ENCODE results near the gene PPM1D.

PPM1D gene

DNA sequence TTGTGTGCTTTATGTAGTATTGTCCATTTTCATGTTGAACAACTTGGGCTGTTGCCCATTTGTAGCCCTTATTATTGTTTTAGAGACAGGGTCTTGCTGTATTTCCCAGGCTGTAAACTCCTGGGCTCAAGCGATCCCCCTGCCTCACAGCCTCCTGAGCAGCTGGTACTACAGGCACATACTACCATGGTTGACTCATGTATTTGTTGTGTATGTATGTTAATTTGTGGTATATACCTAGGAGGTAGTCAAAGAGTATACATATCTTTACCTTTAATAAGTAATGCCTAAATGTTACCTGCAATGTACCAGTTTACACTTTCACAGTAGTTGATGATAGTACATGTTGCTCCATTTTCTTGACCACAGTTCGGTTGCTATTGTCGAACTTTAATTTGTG is 18.1 kb downstream of the PPM1D start:
- no peaks in the 10 kb centered on the region for H3K9me3 ChIP-seq (ENCODE audit: control insufficient read depth, low read length)
- no peak overlapping the region for H3K4me3 ChIP-seq (ENCODE audit: insufficient read depth, low read depth, low read length)
- WGBS, 2 experiments, result 96% methylated on average over 3 of the region's 3 CpGs
- no peaks in the 10 kb centered on the region for H3K4me1 ChIP-seq (ENCODE audit: control insufficient read depth, insufficient read depth, low read length)
- H3K27me3 ChIP-seq (ENCODE audit: control insufficient read depth, insufficient read depth, low read length, poor library complexity, severe bottlenecking), result no peaks in the 10 kb centered on the region
- no peaks in the 10 kb centered on the region for H3K36me3 ChIP-seq (ENCODE audit: control insufficient read depth, insufficient read depth, low read length)
- H3K27ac ChIP-seq (ENCODE audit: insufficient read depth, low read depth, low read length, poor library complexity, severe bottlenecking), result no peak overlapping the region

DNA sequence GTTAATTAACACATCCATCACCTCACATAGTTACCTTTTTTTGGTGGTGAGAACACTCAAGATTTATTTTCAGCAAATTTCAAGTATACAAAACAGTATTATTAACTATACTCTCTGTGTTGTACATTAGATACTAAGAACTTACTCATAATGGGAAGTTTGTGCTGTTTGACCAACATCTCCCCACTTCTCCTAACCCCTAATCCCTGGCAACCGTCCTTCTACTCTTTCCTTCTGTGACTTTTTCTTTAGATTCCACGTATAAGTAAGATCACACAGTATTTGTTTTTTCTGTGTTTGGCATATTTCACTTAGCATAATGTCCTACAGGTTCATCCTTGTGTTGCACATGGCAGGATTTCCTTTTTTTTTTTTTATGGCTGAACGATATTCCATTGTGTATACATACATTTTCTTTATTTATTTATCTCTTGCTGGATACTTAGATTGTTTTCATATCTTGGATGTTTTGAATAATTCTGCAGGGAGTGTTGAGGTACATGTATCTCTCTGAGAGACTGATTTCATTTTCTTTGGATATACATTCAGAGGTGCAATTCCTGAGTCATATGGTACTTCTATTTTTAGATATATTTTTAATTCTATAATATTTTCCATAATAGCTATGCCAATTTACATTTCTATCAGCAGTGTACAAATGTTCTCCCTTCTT is 19.0 kb downstream of the PPM1D start:
- Histone ChIP-seq H3K27ac (ENCODE audit: insufficient read depth, low read depth, low read length, poor library complexity, severe bottlenecking) (no peak overlapping the region), H3K4me1 (ENCODE audit: control insufficient read depth, insufficient read depth, low read length) (no peaks in the 10 kb centered on the region), H3K36me3 (ENCODE audit: control insufficient read depth, insufficient read depth, low read length) (no peaks in the 10 kb centered on the region), H3K9me3 (ENCODE audit: control insufficient read depth, low read length) (no peaks in the 10 kb centered on the region), H3K4me3 (ENCODE audit: insufficient read depth, low read depth, low read length) (no peak overlapping the region), H3K27me3 (ENCODE audit: control insufficient read depth, insufficient read depth, low read length, poor library complexity, severe bottlenecking) (no peaks in the 10 kb centered on the region)
- 82 to 100% methylated on average over 2 of the region's 3 CpGs for WGBS, 2 experiments

DNA sequence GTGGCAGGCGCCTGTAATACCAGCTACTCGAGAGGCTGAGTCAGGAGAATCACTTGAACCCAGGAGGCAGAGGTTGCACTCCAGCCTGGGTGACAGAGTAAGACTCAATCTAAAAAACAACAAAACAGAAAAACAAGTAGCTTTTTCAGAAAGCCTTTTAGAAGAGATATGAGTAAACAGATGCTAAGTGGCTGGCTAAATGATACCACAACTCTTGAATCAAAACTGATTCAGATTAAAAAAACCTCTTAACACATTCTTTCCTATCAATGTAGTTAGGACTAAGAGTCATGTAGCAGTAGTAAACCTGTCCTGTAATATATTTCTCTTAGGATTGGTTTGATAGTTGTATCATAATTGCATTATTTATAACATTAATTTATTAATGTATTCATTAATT is 23.0 kb downstream of the PPM1D start:
- Histone ChIP-seq H3K4me1 (ENCODE audit: control insufficient read depth, insufficient read depth, low read length) (no peaks in the 10 kb centered on the region), H3K9me3 (ENCODE audit: control insufficient read depth, low read length) (no peaks in the 10 kb centered on the region), H3K27ac (ENCODE audit: insufficient read depth, low read depth, low read length, poor library complexity, severe bottlenecking) (no peak overlapping the region), H3K4me3 (ENCODE audit: insufficient read depth, low read depth, low read length) (no peak overlapping the region), H3K27me3 (ENCODE audit: control insufficient read depth, insufficient read depth, low read length, poor library complexity, severe bottlenecking) (no peaks in the 10 kb centered on the region), H3K36me3 (ENCODE audit: control insufficient read depth, insufficient read depth, low read length) (peaks cover 4% of the 10 kb centered on the region)
- 92 to 93% methylated on average over 2 of the region's 2 CpGs for WGBS, 2 experiments

DNA sequence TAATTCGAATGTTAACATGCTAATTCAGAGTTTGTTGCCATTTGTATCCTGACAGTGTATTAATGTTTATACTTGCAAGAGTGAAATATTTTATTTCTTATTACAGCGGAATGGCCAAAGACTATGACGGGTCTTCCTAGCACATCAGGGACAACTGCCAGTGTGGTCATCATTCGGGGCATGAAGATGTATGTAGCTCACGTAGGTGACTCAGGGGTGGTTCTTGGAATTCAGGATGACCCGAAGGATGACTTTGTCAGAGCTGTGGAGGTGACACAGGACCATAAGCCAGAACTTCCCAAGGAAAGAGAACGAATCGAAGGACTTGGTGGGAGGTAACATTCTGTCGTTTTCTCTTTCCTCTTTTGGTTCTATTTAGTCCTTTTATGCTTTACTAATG is 23.4 kb downstream of the PPM1D start:
- 94% methylated on average over 9 of the region's 9 CpGs for WGBS, 2 experiments
- H3K36me3 ChIP-seq (ENCODE audit: control insufficient read depth, insufficient read depth, low read length), result peaks cover 4% of the 10 kb centered on the region
- H3K4me1 ChIP-seq (ENCODE audit: control insufficient read depth, insufficient read depth, low read length), result no peaks in the 10 kb centered on the region
- no peaks in the 10 kb centered on the region for H3K9me3 ChIP-seq (ENCODE audit: control insufficient read depth, low read length)
- H3K27me3 ChIP-seq (ENCODE audit: control insufficient read depth, insufficient read depth, low read length, poor library complexity, severe bottlenecking), result no peaks in the 10 kb centered on the region
- H3K27ac ChIP-seq (ENCODE audit: insufficient read depth, low read depth, low read length, poor library complexity, severe bottlenecking), result no peak overlapping the region
- no peak overlapping the region for H3K4me3 ChIP-seq (ENCODE audit: insufficient read depth, low read depth, low read length)

DNA sequence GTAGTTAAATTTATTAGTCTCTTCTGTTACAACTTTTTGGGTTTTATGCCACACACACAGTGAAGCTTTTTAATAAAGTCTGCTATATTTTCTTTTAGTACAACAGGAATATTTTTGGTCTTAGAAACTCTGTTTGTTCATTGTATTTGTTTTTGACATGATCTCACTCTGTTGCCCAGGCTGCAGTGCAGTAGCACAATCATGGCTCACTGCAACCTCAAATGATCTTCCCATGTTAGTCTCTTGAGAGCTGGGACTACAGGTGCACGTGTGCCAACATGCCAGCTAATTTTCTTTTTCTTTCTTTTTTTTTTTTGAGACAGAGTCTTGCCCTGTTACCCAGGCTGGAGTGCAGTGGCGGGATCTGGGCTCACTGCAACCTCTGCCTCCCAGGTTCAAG is 27.1 kb downstream of the PPM1D start:
- H3K4me1 ChIP-seq (ENCODE audit: control insufficient read depth, insufficient read depth, low read length), result no peaks in the 10 kb centered on the region
- H3K27ac ChIP-seq (ENCODE audit: insufficient read depth, low read depth, low read length, poor library complexity, severe bottlenecking), result no peak overlapping the region
- no peaks in the 10 kb centered on the region for H3K27me3 ChIP-seq (ENCODE audit: control insufficient read depth, insufficient read depth, low read length, poor library complexity, severe bottlenecking)
- no peaks in the 10 kb centered on the region for H3K9me3 ChIP-seq (ENCODE audit: control insufficient read depth, low read length)
- H3K4me3 ChIP-seq (ENCODE audit: insufficient read depth, low read depth, low read length), result no peak overlapping the region
- H3K36me3 ChIP-seq (ENCODE audit: control insufficient read depth, insufficient read depth, low read length), result peaks cover 8% of the 10 kb centered on the region
- WGBS, 2 experiments, result 89 to 98% methylated on average over 2 of the region's 2 CpGs

DNA sequence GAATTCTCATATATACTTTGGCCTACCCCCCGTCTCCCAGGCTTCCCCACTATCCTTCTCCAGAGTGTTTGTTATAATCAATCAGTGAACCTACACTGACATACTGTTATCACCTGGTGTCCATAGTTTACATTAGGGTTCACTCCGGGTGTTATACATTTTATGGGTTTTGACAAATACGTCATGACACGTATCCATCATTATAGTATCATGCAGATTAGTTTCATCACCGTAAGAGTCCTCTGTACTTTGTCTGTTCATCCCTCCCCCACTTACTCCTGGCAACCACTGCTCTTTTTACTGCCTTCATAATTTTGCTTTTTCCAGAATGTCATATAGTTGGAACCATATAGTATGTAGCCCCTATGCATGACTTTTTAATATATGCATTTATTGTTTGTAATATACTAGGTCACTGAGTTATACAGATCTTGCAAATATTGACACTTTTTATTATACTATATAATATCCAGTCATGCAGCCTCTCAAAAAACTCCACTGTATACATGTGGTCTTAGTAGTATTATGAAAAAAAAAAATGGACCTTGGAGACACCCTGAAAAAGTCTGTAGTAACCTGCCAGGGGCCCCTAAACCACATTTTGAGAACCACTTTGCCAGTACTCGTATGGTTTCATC is 28.4 kb downstream of the PPM1D start:
- Histone ChIP-seq H3K9me3 (ENCODE audit: control insufficient read depth, low read length) (no peaks in the 10 kb centered on the region), H3K4me1 (ENCODE audit: control insufficient read depth, insufficient read depth, low read length) (no peaks in the 10 kb centered on the region), H3K4me3 (ENCODE audit: insufficient read depth, low read depth, low read length) (no peak overlapping the region), H3K36me3 (ENCODE audit: control insufficient read depth, insufficient read depth, low read length) (peaks cover 10% of the 10 kb centered on the region), H3K27me3 (ENCODE audit: control insufficient read depth, insufficient read depth, low read length, poor library complexity, severe bottlenecking) (no peaks in the 10 kb centered on the region), H3K27ac (ENCODE audit: insufficient read depth, low read depth, low read length, poor library complexity, severe bottlenecking) (no peak overlapping the region)
- 95 to 96% methylated on average over 6 of the region's 6 CpGs for WGBS, 2 experiments

DNA sequence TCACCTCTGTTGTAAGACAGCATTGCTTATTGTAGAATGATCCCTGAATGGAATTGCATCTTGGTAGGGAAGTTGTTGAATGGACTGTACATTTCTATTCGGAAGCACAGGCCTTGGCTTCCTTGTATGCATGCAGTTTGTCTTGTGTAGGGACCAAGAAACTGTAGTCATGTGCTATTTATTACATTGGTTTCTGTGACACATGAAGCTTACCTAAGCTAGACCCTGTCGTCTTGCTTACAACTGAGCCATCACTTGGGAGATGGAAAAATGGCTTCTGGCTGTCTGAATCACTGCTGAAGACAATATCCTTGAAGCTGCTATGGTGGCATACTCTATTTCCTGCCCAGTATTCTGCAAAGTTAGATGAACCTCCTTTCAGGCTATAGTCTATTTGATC is 29.1 kb downstream of the PPM1D start:
- H3K27me3 ChIP-seq (ENCODE audit: control insufficient read depth, insufficient read depth, low read length, poor library complexity, severe bottlenecking), result no peaks in the 10 kb centered on the region
- H3K9me3 ChIP-seq (ENCODE audit: control insufficient read depth, low read length), result no peaks in the 10 kb centered on the region
- H3K27ac ChIP-seq (ENCODE audit: insufficient read depth, low read depth, low read length, poor library complexity, severe bottlenecking), result no peak overlapping the region
- WGBS, 2 experiments, result 96 to 99% methylated on average over 2 of the region's 2 CpGs
- no peaks in the 10 kb centered on the region for H3K4me1 ChIP-seq (ENCODE audit: control insufficient read depth, insufficient read depth, low read length)
- H3K4me3 ChIP-seq (ENCODE audit: insufficient read depth, low read depth, low read length), result no peak overlapping the region
- peaks cover 10% of the 10 kb centered on the region for H3K36me3 ChIP-seq (ENCODE audit: control insufficient read depth, insufficient read depth, low read length)

DNA sequence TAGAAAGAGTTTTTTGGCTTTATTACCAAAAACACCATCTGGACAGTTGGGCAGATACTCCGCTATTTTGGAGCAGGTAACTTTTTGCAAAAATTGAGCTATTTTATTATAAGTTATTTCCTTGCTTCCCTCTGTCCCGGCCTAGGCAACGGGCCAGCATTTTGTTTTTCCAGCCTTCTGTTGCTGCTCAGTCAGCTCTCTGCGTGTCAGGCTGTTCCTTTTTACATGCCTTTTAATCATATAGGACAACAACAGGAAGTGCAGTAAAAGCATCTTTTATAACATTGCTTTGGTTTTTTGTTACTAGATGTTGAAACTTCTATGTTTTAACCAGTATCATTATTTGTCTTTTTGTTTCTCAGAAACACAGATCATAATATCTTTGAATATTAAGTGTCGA is 30.4 kb downstream of the PPM1D start:
- Histone ChIP-seq H3K9me3 (ENCODE audit: control insufficient read depth, low read length) (no peaks in the 10 kb centered on the region), H3K27ac (ENCODE audit: insufficient read depth, low read depth, low read length, poor library complexity, severe bottlenecking) (no peak overlapping the region), H3K36me3 (ENCODE audit: control insufficient read depth, insufficient read depth, low read length) (peaks cover 14% of the 10 kb centered on the region), H3K4me3 (ENCODE audit: insufficient read depth, low read depth, low read length) (no peak overlapping the region), H3K27me3 (ENCODE audit: control insufficient read depth, insufficient read depth, low read length, poor library complexity, severe bottlenecking) (no peaks in the 10 kb centered on the region), H3K4me1 (ENCODE audit: control insufficient read depth, insufficient read depth, low read length) (no peaks in the 10 kb centered on the region)
- WGBS, 2 experiments, result 96 to 99% methylated on average over 5 of the region's 5 CpGs

DNA sequence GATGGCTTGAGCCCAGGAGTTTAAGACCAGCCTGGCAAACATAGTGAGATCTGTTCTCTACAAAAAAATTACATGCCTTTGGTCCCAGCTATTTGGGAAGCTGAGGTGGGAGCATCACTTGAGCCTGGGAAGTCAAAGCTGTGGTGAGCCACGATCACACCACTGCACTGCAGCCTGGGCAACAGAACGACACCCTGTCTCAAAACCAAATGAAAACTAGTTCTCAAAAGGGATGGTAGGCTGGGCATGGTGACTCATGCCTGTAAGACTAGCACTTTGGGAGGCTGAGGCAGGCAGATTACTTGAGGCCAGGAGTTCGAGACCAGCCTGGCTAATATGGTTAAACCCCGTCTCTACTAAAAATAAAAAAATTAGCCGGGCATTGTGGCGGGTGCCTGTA is 31.1 kb downstream of the PPM1D start:
- H3K4me3 ChIP-seq (ENCODE audit: insufficient read depth, low read depth, low read length), result no peak overlapping the region
- WGBS, 2 experiments, result 92 to 95% methylated on average over 6 of the region's 6 CpGs
- H3K36me3 ChIP-seq (ENCODE audit: control insufficient read depth, insufficient read depth, low read length), result peaks cover 13% of the 10 kb centered on the region
- no peaks in the 10 kb centered on the region for H3K4me1 ChIP-seq (ENCODE audit: control insufficient read depth, insufficient read depth, low read length)
- H3K27me3 ChIP-seq (ENCODE audit: control insufficient read depth, insufficient read depth, low read length, poor library complexity, severe bottlenecking), result no peaks in the 10 kb centered on the region
- H3K27ac ChIP-seq (ENCODE audit: insufficient read depth, low read depth, low read length, poor library complexity, severe bottlenecking), result no peak overlapping the region
- no peaks in the 10 kb centered on the region for H3K9me3 ChIP-seq (ENCODE audit: control insufficient read depth, low read length)

DNA sequence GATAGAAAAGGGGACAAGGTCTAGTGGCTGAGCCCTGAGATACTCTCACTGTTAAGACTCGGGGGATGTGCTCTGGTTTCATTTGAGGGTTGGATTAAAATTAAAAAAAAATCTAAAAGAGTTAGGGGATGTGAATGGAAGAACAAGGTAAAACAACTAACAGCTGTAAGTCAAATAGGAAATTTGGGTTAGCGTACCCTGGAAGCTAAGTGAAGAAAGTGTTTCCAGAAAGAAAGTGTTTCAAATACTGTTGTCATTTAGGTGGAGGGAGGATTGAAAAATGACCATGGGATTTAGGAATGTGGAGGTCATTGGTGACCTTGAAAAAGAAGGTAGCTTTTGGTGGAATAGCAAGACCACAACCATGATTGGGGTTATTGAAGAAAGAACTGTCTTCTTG is 37.7 kb downstream of the PPM1D start:
- H3K9me3 ChIP-seq (ENCODE audit: control insufficient read depth, low read length), result no peaks in the 10 kb centered on the region
- no peaks in the 10 kb centered on the region for H3K4me1 ChIP-seq (ENCODE audit: control insufficient read depth, insufficient read depth, low read length)
- no peaks in the 10 kb centered on the region for H3K27me3 ChIP-seq (ENCODE audit: control insufficient read depth, insufficient read depth, low read length, poor library complexity, severe bottlenecking)
- H3K27ac ChIP-seq (ENCODE audit: insufficient read depth, low read depth, low read length, poor library complexity, severe bottlenecking), result no peak overlapping the region
- 97% methylated on average over 2 of the region's 2 CpGs for WGBS, 2 experiments
- peaks cover 6% of the 10 kb centered on the region for H3K36me3 ChIP-seq (ENCODE audit: control insufficient read depth, insufficient read depth, low read length)
- H3K4me3 ChIP-seq (ENCODE audit: insufficient read depth, low read depth, low read length), result no peak overlapping the region
